A549 (cell line): ENCODE data around the gene SDC1. TPM values are rescaled to one million over a fixed set of nuclear protein-coding genes. Genes with fewer than 3 reads are reported as not detected.

Experiments used
- ATAC-seq, 2 experiments: fragments of 200-7000 bp in 1 of 2; fragments of >200 bp in 1 of 2; cut with Nextera tagmentation in 1 of 2; cut with Tn5 transposase in 1 of 2; 3 replicates each; pipeline versions ENCODE4 v1.8.0 to v1.9.1; 2018 to 2020; ENCODE audit warnings: mild to moderate bottlenecking in 1 of 2, moderate library complexity in 1 of 2
- CTCF ChIA-PET: fragments of 300-600 bp; sonication (Branson Sonifier 250); formaldehyde crosslinking; extraction: SDS; loops from one replicate; lab custom pipeline; 2021; ENCODE audit warnings: antibody characterized with exemption, inconsistent platforms; lab: Yijun Ruan, JAX
- POLR2A ChIA-PET: fragments of 350-600 bp; formaldehyde crosslinking; extraction: SDS; loops from one replicate; lab custom pipeline; 2021; ENCODE audit warnings: antibody characterized with exemption, inconsistent platforms; lab: Yijun Ruan, JAX
- DNase-seq, 2 experiments: peaks; one replicate each; pipeline versions ENCODE4 v3.0.0 to v3.0.0-alpha.2; 2011 to 2016; ENCODE audit warnings: low read depth in 1 of 2, low spot score in 1 of 2
- FAIRE-seq: peaks from 2 replicates; lab custom pipeline; 2011; peaks lifted over from hg19 to GRCh38; lab: Jason Lieb, UNC
- H3K27ac ChIP-seq, 2 experiments: fragments of >200 bp; sonication (Bioruptor Twin); formaldehyde crosslinking; 3 replicates each; pipeline ENCODE4 v1.5.1; 2016 to 2017
- H3K4me1 ChIP-seq: fragments of >200 bp; sonication (Bioruptor Twin); formaldehyde crosslinking; 3 replicates; pipeline ENCODE4 v1.6.1; 2016
- H3K4me2 ChIP-seq: fragments of >200 bp; sonication (Bioruptor Twin); formaldehyde crosslinking; 3 replicates; pipeline ENCODE4 v1.6.1; 2016
- H3K4me3 ChIP-seq: fragments of >200 bp; sonication (Bioruptor Twin); formaldehyde crosslinking; 3 replicates; pipeline ENCODE4 v1.5.1; 2016
- H3K9me3 ChIP-seq: fragments of >200 bp; sonication (Bioruptor Twin); formaldehyde crosslinking; 3 replicates; pipeline ENCODE4 v1.6.1; 2016
- BHLHE40 ChIP-seq: IDR thresholded peaks from 2 replicates; pipeline ENCODE4 v1.6.1; 2012; ENCODE audit warnings: low read depth, low read length, inconsistent platforms
- CBX2 ChIP-seq: fragments of 200-600 bp; sonication (generic); IDR thresholded peaks from 2 replicates; pipeline ENCODE4 v1.6.1; 2016; ENCODE audit warnings: low read depth, mild to moderate bottlenecking, borderline replicate concordance
- EHMT2 ChIP-seq: fragments of 200-600 bp; sonication (generic); IDR thresholded peaks from 2 replicates; pipeline ENCODE4 v1.6.1; 2016; ENCODE audit warnings: antibody characterized with exemption, low read depth, mild to moderate bottlenecking, moderate library complexity
- HEYL ChIP-seq: fragments of 250-450 bp; sonication (Bioruptor Pico); IDR thresholded peaks from 2 replicates; pipeline ENCODE4 v1.8.0; 2021; ENCODE audit warnings: mild to moderate bottlenecking, moderate library complexity
- HOXA7 ChIP-seq: fragments of 250-450 bp; sonication (Bioruptor Pico); IDR thresholded peaks from 2 replicates; pipeline ENCODE4 v1.5.0; 2020; ENCODE audit warnings: mild to moderate bottlenecking, moderate library complexity
- HOXB5 ChIP-seq: fragments of 250-450 bp; sonication (Bioruptor Pico); IDR thresholded peaks from 2 replicates; pipeline ENCODE4 v1.5.0; 2020; ENCODE audit warnings: mild to moderate bottlenecking, moderate library complexity
- JUN ChIP-seq, 2 experiments: fragments of >200 bp; sonication (Bioruptor Twin); formaldehyde crosslinking; IDR thresholded peaks; 2 replicates in 1 of 2; 3 replicates in 1 of 2; pipeline ENCODE4 v1.6.1; 2016 to 2017
- KDM1A ChIP-seq: fragments of 200-600 bp; sonication (generic); IDR thresholded peaks from 2 replicates; pipeline ENCODE4 v1.6.1; 2016; ENCODE audit warnings: low read depth, mild to moderate bottlenecking
- MAFK ChIP-seq: fragments of 450-650 bp; IDR thresholded peaks from 2 replicates; pipeline ENCODE4 v1.6.1; 2014; ENCODE audit not compliant: partially characterized antibody
- MAZ ChIP-seq: fragments of 150-350 bp; IDR thresholded peaks from 2 replicates; pipeline ENCODE4 v1.6.1; 2014; ENCODE audit warnings: antibody characterized with exemption, low read depth, low read length, borderline replicate concordance
- MYC ChIP-seq: IDR thresholded peaks from 2 replicates; pipeline ENCODE4 v1.6.1; 2012; ENCODE audit warnings: mild to moderate bottlenecking, inconsistent platforms, low read length, improper control_type of control experiment, borderline replicate concordance
- NPAS2 ChIP-seq: fragments of 250-450 bp; sonication (Bioruptor Pico); IDR thresholded peaks from 2 replicates; pipeline ENCODE4 v1.8.0; 2022; ENCODE audit warnings: mild to moderate bottlenecking, moderate library complexity, borderline replicate concordance
- NR3C1 ChIP-seq: fragments of >200 bp; sonication (Bioruptor Twin); formaldehyde crosslinking; IDR thresholded peaks from 3 replicates; pipeline ENCODE4 v1.6.1; 2017
- PBX3 ChIP-seq: IDR thresholded peaks from 2 replicates; pipeline ENCODE4 v1.6.1; 2012
- POLR2AphosphoS2 ChIP-seq: conservative IDR thresholded peaks from 2 replicates; pipeline ENCODE4 v1.6.1; 2012; ENCODE audit warnings: low read length, improper control_type of control experiment, inconsistent platforms
- RFX5 ChIP-seq: fragments of 450-650 bp; IDR thresholded peaks from 2 replicates; pipeline ENCODE4 v1.7.1; 2014; ENCODE audit warnings: antibody characterized with exemption, mild to moderate bottlenecking, moderate library complexity
- SREBF2 ChIP-seq: fragments of 450-650 bp; IDR thresholded peaks from 2 replicates; pipeline ENCODE4 v1.6.1; 2014; ENCODE audit warnings: mild to moderate bottlenecking, moderate library complexity
- TFCP2L1 ChIP-seq: fragments of 250-450 bp; sonication (Bioruptor Pico); IDR thresholded peaks from 2 replicates; pipeline ENCODE4 v1.5.0; 2021; ENCODE audit warnings: mild to moderate bottlenecking
- TP53 ChIP-seq: fragments of 250-450 bp; sonication (Bioruptor Pico); IDR thresholded peaks from 2 replicates; pipeline ENCODE4 v1.5.0; 2021; ENCODE audit warnings: mild to moderate bottlenecking, moderate library complexity
- USF2 ChIP-seq: fragments of 450-650 bp; IDR thresholded peaks from 2 replicates; pipeline ENCODE4 v1.6.1; 2014; ENCODE audit warnings: antibody characterized with exemption
- ZC3H11A ChIP-seq: fragments of 450-650 bp; IDR thresholded peaks from 2 replicates; pipeline ENCODE4 v1.6.1; 2014; ENCODE audit warnings: antibody characterized with exemption, mild to moderate bottlenecking
- WGBS: methylation state at CpG from one replicate; pipeline ENCODE4 v1.1.6; 2017; ENCODE audit errors: missing lambda C conversion rate; 5-methylcytosine and 5-hydroxymethylcytosine counted together
- polyA plus RNA-seq, 4 experiments: library from polyadenylated mRNA; depleted of rRNA in 3 of 4; stranded (reverse); fragments of >200 nt; fragmentation: RNase III in 1 of 4; extraction: RNeasy Plus Mini Kit Qiagen cat#74134 plus additional on column Dnase treatment in 1 of 4; gene quantifications; 2 replicates in 3 of 4; 3 replicates in 1 of 4; pipeline ENCODE4 v1.2.3, GENCODE V29; 2011 to 2017
- TF ChIP-seq, protein P1 (sequence below): IDR thresholded peaks from 2 replicates; pipeline ENCODE4 v1.6.1; 2012; ENCODE audit warnings: low read depth, borderline replicate concordance
- TF ChIP-seq, protein P2 (sequence below): fragments of 150-350 bp; IDR thresholded peaks from 2 replicates; pipeline ENCODE4 v1.6.1; 2014; ENCODE audit warnings: low read depth, mild to moderate bottlenecking, low read length
- TF ChIP-seq, protein P3 (sequence below): fragments of >200 bp; sonication (Bioruptor Twin); formaldehyde crosslinking; IDR thresholded peaks from 2 replicates; pipeline ENCODE4 v1.6.1; 2016

The SDC1 gene
- polyA plus RNA-seq, 2 of the 4 experiments (the other 2 are of a cell fraction) = 116 to 171 TPM

GRCh38 chr2:20156076-20156759 lies 68.7 kb downstream of the SDC1 start:
- Histone ChIP-seq H3K4me1 (peaks cover 4% of the 10 kb centered on the region; the same call in 1 of the 3 replicates), H3K4me3 (no peak overlapping the region), H3K4me2 (no peak overlapping the region), H3K9me3 (peaks cover 7% of the 10 kb centered on the region; the same call in 1 of the 3 replicates), H3K27ac (no peak overlapping the region)
- TF ChIP-seq MAFK (no peak), USF2 (no peak), MYC (no peak), TFCP2L1 (CRISPR knock-in tag) (no peak), TP53 (CRISPR knock-in tag) (no peak), EHMT2 (no peak)
- ATAC-seq (no peak), DNase-seq (no peak), FAIRE-seq (no peak)
- ChIA-PET POLR2A (no interaction called here), CTCF (interaction anchor here (0.5 to 1.7 kb wide), 6 partner anchors 12 to 135 kb away, joined by 3 to 5 read pairs (median 3); partner anchors contain the start of gene SDC1)
- 92% methylated on average over 3 of the region's 3 CpGs for WGBS

- DNase-seq (no peak), FAIRE-seq (no peak), ATAC-seq (no peak)
- TF ChIP-seq HOXB5 (CRISPR knock-in tag) (no peak), NR3C1 (no peak), MAZ (no peak), POLR2AphosphoS2 (no peak), HOXA7 (no peak), CBX2 (no peak), RFX5 (no peak), PBX3 (no peak), KDM1A (no peak), JUN (IDR thresholded peaks at IDR 0.05) (no peak), HEYL (no peak), ZC3H11A (no peak), BHLHE40 (no peak), SREBF2 (no peak), NPAS2 (CRISPR knock-in tag) (no peak)
- TF ChIP-seq, protein P1, sequence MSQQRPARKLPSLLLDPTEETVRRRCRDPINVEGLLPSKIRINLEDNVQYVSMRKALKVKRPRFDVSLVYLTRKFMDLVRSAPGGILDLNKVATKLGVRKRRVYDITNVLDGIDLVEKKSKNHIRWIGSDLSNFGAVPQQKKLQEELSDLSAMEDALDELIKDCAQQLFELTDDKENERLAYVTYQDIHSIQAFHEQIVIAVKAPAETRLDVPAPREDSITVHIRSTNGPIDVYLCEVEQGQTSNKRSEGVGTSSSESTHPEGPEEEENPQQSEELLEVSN = no peak
- TF ChIP-seq, protein P2, sequence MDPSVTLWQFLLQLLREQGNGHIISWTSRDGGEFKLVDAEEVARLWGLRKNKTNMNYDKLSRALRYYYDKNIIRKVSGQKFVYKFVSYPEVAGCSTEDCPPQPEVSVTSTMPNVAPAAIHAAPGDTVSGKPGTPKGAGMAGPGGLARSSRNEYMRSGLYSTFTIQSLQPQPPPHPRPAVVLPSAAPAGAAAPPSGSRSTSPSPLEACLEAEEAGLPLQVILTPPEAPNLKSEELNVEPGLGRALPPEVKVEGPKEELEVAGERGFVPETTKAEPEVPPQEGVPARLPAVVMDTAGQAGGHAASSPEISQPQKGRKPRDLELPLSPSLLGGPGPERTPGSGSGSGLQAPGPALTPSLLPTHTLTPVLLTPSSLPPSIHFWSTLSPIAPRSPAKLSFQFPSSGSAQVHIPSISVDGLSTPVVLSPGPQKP = no peak
- TF ChIP-seq, protein P3, sequence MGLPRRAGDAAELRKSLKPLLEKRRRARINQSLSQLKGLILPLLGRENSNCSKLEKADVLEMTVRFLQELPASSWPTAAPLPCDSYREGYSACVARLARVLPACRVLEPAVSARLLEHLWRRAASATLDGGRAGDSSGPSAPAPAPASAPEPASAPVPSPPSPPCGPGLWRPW = no peak
- Histone ChIP-seq H3K4me2 (no peak overlapping the region), H3K4me1 (peaks cover 17% of the 10 kb centered on the region), H3K4me3 (no peak overlapping the region), H3K9me3 (no peaks in the 10 kb centered on the region), H3K27ac (no peak overlapping the region)
- POLR2A ChIA-PET = no interaction called here
- 86% methylated on average over 5 of the region's 5 CpGs for WGBS
- CTCF ChIA-PET = interaction anchor here (2.2 kb wide), 1 partner anchor 10 kb away, joined by 11 read pairs; no protein-coding TSS in a partner anchor
These were observed 71.6 kb downstream of the SDC1 start for GRCh38 chr2:20153131-20153851.
